Common myeloid progenitor, CD34-positive (primary cell): ENCODE results near the gene ASNSD1.
"Not testable (repeated sequence)": the region's sequence is repeated elsewhere in the genome, so short reads cannot be mapped to it uniquely, and the experiment has no call there.

Experiments
- CTCF ChIA-PET: fragments of 350-600 bp; sonication (Branson Sonifier 250); formaldehyde crosslinking; loops from one replicate; lab custom pipeline; 2021; ENCODE audit warnings: antibody characterized with exemption; lab: Charles Lee
- POLR2A ChIA-PET: fragments of 350-600 bp; sonication (Branson Sonifier 250); formaldehyde crosslinking; loops from one replicate; lab custom pipeline; 2021; ENCODE audit warnings: antibody characterized with exemption; lab: Charles Lee
- DNase-seq, 3 donors: peaks; one replicate each; pipeline versions ENCODE4 v3.0.0 to v3.0.0-alpha.2; 2013
- H3K27ac ChIP-seq, 2 experiments: 1 replicate in 1 of 2; 2 replicates in 1 of 2; pipeline ENCODE4 v1.7.0; 2013; ENCODE audit warnings: inconsistent platforms in 2 of 2, low read length in 2 of 2, mild to moderate bottlenecking in 2 of 2, low read depth in 1 of 2, moderate library complexity in 1 of 2; ENCODE audit not compliant: severe bottlenecking in 2 of 2, insufficient read depth in 1 of 2, poor library complexity in 1 of 2
- H3K27me3 ChIP-seq, 5 experiments: replicated peaks in 2 of 5; 1 replicate in 3 of 5; 2 replicates in 2 of 5; pipeline versions ENCODE4 v1.6.1 to v1.7.0; 2013; ENCODE audit warnings: low read length in 4 of 5, mild to moderate bottlenecking in 2 of 5, moderate library complexity in 2 of 5, inconsistent platforms in 1 of 5; ENCODE audit not compliant: insufficient read depth in 5 of 5, control insufficient read depth in 4 of 5
- H3K36me3 ChIP-seq, 4 experiments: 1 replicate in 2 of 4; 2 replicates in 2 of 4; pipeline versions ENCODE4 v1.6.1 to v1.7.0; 2013; ENCODE audit warnings: low read length in 3 of 4, control low read depth in 1 of 4, mild to moderate bottlenecking in 1 of 4; ENCODE audit not compliant: control insufficient read depth in 4 of 4, insufficient read depth in 4 of 4
- H3K4me1 ChIP-seq, 4 experiments: 1 replicate in 3 of 4; 2 replicates in 1 of 4; pipeline versions ENCODE4 v1.6.1 to v1.7.1; 2013; ENCODE audit warnings: low read length in 3 of 4, mild to moderate bottlenecking in 3 of 4, control low read depth in 1 of 4, inconsistent platforms in 1 of 4, moderate library complexity in 1 of 4; ENCODE audit not compliant: control insufficient read depth in 4 of 4, insufficient read depth in 4 of 4; ENCODE audit errors: control extremely low read depth in 1 of 4
- H3K4me3 ChIP-seq, 7 experiments: 1 replicate in 4 of 7; 2 replicates in 3 of 7; pipeline versions ENCODE4 v1.5.1 to v1.7.0; 2013; ENCODE audit warnings: mild to moderate bottlenecking in 7 of 7, low read length in 6 of 7, moderate library complexity in 6 of 7, inconsistent platforms in 2 of 7, low read depth in 2 of 7, control low read depth in 1 of 7; ENCODE audit not compliant: insufficient read depth in 4 of 7, control insufficient read depth in 1 of 7; ENCODE audit errors: extremely low read depth in 1 of 7
- H3K9me3 ChIP-seq, 5 experiments: 1 replicate in 4 of 5; 2 replicates in 1 of 5; pipeline versions ENCODE4 v1.6.1 to v1.7.1; 2013; ENCODE audit warnings: low read length in 4 of 5, mild to moderate bottlenecking in 2 of 5, inconsistent platforms in 1 of 5, low read depth in 1 of 5, moderate library complexity in 1 of 5; ENCODE audit not compliant: control insufficient read depth in 4 of 5, insufficient read depth in 2 of 5; ENCODE audit errors: control extremely low read depth in 1 of 5
- WGBS: methylation state at CpG from one replicate; pipeline ENCODE4 v1.1.5; 2013; ENCODE audit not compliant: insufficient coverage; 5-methylcytosine and 5-hydroxymethylcytosine counted together

ASNSD1 gene

GRCh38 chr2:189646521-189646920 is 14.7 kb upstream of the ASNSD1 start:
- no peak overlapping the region for H3K27ac ChIP-seq
- POLR2A ChIA-PET, result no interaction called here
- CTCF ChIA-PET, result interaction anchor here (1.0 kb wide), 1 partner anchor 12 kb away, joined by 4 read pairs; no protein-coding TSS in a partner anchor
- no peaks in the 10 kb centered on the region for H3K9me3 ChIP-seq
- no peaks in the 10 kb centered on the region for H3K36me3 ChIP-seq
- H3K27me3 ChIP-seq, result no peaks in the 10 kb centered on the region
- H3K4me3 ChIP-seq, result no peak overlapping the region
- DNase-seq, result no peak
- H3K4me1 ChIP-seq, result no peaks in the 10 kb centered on the region

- Histone ChIP-seq H3K9me3 (peaks cover 0 to 7% (median 0%) of the 10 kb centered on the region in 5 experiments), H3K27ac (no peak overlapping the region), H3K36me3 (no peaks in the 10 kb centered on the region), H3K27me3 (no peaks in the 10 kb centered on the region), H3K4me1 (no peaks in the 10 kb centered on the region), H3K4me3 (no peak overlapping the region)
- ChIA-PET CTCF (interaction anchor here (1.1 to 2.1 kb wide), 2 partner anchors 8 to 9 kb away, joined by 3 to 6 read pairs; no protein-coding TSS in a partner anchor), POLR2A (no interaction called here)
- 100% methylated on average over 1 of the region's 1 CpG for WGBS
- DNase-seq, result no peak
Measured at GRCh38 chr2:189648846-189649509, 12.3 kb upstream of the ASNSD1 start.

GRCh38 chr2:189651284-189651683 is 10.0 kb upstream of the ASNSD1 start:
- no peaks in the 10 kb centered on the region for H3K4me1 ChIP-seq
- ChIA-PET POLR2A (no interaction called here), CTCF (interaction anchor here (1.3 to 2.5 kb wide), 4 partner anchors 10 to 19 kb away, joined by 3 to 14 read pairs (median 4); partner anchors contain the start of gene ASNSD1)
- no peak overlapping the region for H3K27ac ChIP-seq
- no peaks in the 10 kb centered on the region for H3K36me3 ChIP-seq
- no peak for DNase-seq
- no peaks in the 10 kb centered on the region for H3K27me3 ChIP-seq
- H3K4me3 ChIP-seq, result no peak overlapping the region
- H3K9me3 ChIP-seq, result peaks cover 0 to 7% (median 0%) of the 10 kb centered on the region in 5 experiments

GRCh38 chr2:189653464-189653863 is 7.8 kb upstream of the ASNSD1 start:
- DNase-seq, H3K27ac ChIP-seq, H3K36me3 ChIP-seq, POLR2A ChIA-PET, H3K4me3 ChIP-seq, H3K27me3 ChIP-seq, H3K9me3 ChIP-seq, CTCF ChIA-PET: not testable (repeated sequence)
- H3K4me1 ChIP-seq, result peaks cover 0 to 12% (median 7%) of the 10 kb centered on the region in 4 experiments
- 95% methylated on average over 13 of the region's 29 CpGs for WGBS

- DNase-seq, result no peak
Measured at GRCh38 chr2:189654641-189655040, 6.6 kb upstream of the ASNSD1 start.

GRCh38 chr2:189657867-189658266 is 3.4 kb upstream of the ASNSD1 start:
- peak in 2 of 3 donors; percentile 58 to 70 for DNase-seq
- H3K4me3 ChIP-seq, result no peak overlapping the region
- peaks cover 0 to 3% (median 0%) of the 10 kb centered on the region in 5 experiments for H3K9me3 ChIP-seq
- H3K4me1 ChIP-seq, result peaks cover 4 to 32% (median 24%) of the 10 kb centered on the region in 4 experiments
- ChIA-PET CTCF (interaction anchor here (1.1 to 8.5 kb wide), 7 partner anchors 9 to 192 kb away, joined by 3 to 67 read pairs (median 6); partner anchors contain the start of genes ANKAR and OSGEPL1), POLR2A (no interaction called here)
- no peaks in the 10 kb centered on the region for H3K36me3 ChIP-seq
- no peak overlapping the region for H3K27ac ChIP-seq
- no peaks in the 10 kb centered on the region for H3K27me3 ChIP-seq
- 57% methylated on average over 4 of the region's 5 CpGs for WGBS

More at GRCh38 chr2:189654641-189655040, 6.6 kb upstream of the ASNSD1 start:
- H3K27me3 ChIP-seq, result no peaks in the 10 kb centered on the region
- H3K36me3 ChIP-seq, result no peaks in the 10 kb centered on the region
- ChIA-PET CTCF (no interaction called here), POLR2A (no interaction called here)
- no peak overlapping the region for H3K27ac ChIP-seq
- no CpG with 5 or more reads among the region's 3 CpGs for WGBS
- H3K4me1 ChIP-seq, result peaks cover 0 to 16% (median 10%) of the 10 kb centered on the region in 4 experiments
- H3K4me3 ChIP-seq, result no peak overlapping the region
- peaks cover 0 to 7% (median 0%) of the 10 kb centered on the region in 5 experiments for H3K9me3 ChIP-seq
